Gastroesophageal sphincter (tissue), 4 donors: ENCODE results near the gene CDV3. TPM values are rescaled to one million over a fixed set of nuclear protein-coding genes. Genes with fewer than 3 reads are reported as not detected.
A peak's percentile ranks its signal among the peaks of the same experiment; 100 is the strongest.

Source experiments
- ATAC-seq: fragments of 150-250 bp; one replicate; pipeline ENCODE4 v1.9.1; 2016; ENCODE audit warnings: mild to moderate bottlenecking, moderate library complexity
- H3K27ac ChIP-seq, 4 donors: fragments of 200-600 bp; sonication (generic) in 3 of 4; 1 replicate in 3 of 4; 2 replicates in 1 of 4; pipeline ENCODE4 v1.5.1; 2016 to 2019
- H3K27me3 ChIP-seq: fragments of 200-600 bp; sonication (generic); one replicate; pipeline ENCODE4 v1.5.1; 2019
- H3K36me3 ChIP-seq, 2 donors: fragments of 200-600 bp; sonication (generic); one replicate each; pipeline ENCODE4 v1.5.1; 2019; ENCODE audit warnings: control low read depth in 1 of 2
- H3K4me1 ChIP-seq, 3 donors: fragments of 200-600 bp; sonication (generic); 1 replicate in 2 of 3; 2 replicates in 1 of 3; pipeline ENCODE4 v1.5.1; 2016 to 2019; ENCODE audit warnings: control low read depth in 2 of 3
- H3K4me3 ChIP-seq, 2 donors: fragments of 200-600 bp; sonication (generic); one replicate each; pipeline ENCODE4 v1.5.1; 2019; ENCODE audit warnings: mild to moderate bottlenecking in 1 of 2, moderate library complexity in 1 of 2
- H3K9me3 ChIP-seq, 3 donors: fragments of 200-600 bp; sonication (generic); one replicate each; pipeline ENCODE4 v1.5.1; 2017 to 2019; ENCODE audit warnings: control low read depth in 2 of 3
- CTCF ChIP-seq, 4 experiments: fragments of 200-600 bp in 2 of 4; fragments of 450-650 bp in 2 of 4; sonication (generic) in 1 of 4; IDR thresholded peaks; one replicate each; pipeline ENCODE4 v1.5.1; 2017 to 2019; ENCODE audit warnings: antibody characterized with exemption in 4 of 4, mild to moderate bottlenecking in 2 of 4, moderate library complexity in 2 of 4
- EP300 ChIP-seq: sonication (generic); formaldehyde crosslinking; IDR thresholded peaks from one replicate; pipeline ENCODE4 v1.6.1; 2017; ENCODE audit warnings: antibody characterized with exemption, mild to moderate bottlenecking
- POLR2A ChIP-seq, 2 donors: fragments of 450-650 bp; IDR thresholded peaks; one replicate each; pipeline ENCODE4 v1.6.1; 2017; ENCODE audit warnings: antibody characterized with exemption in 2 of 2, mild to moderate bottlenecking in 2 of 2, moderate library complexity in 1 of 2
- POLR2AphosphoS5 ChIP-seq: sonication (generic); formaldehyde crosslinking; IDR thresholded peaks from one replicate; pipeline ENCODE4 v1.6.1; 2017; ENCODE audit warnings: antibody characterized with exemption
- WGBS, 2 donors: methylation state at CpG; one replicate each; pipeline ENCODE4 v1.1.5; 2018; ENCODE audit warnings: low coverage in 1 of 2; 5-methylcytosine and 5-hydroxymethylcytosine counted together
- total RNA-seq, 4 donors: library from RNA; depleted of rRNA; stranded (reverse); fragments of >200 nt; gene quantifications; one replicate each; pipeline ENCODE4 v1.1.0, GENCODE V29; 2016

CDV3 gene
- total RNA-seq, 4 donors from 2014 or later: 152 to 293 (median 221) TPM

- no peak for ATAC-seq
- no peak overlapping the region for H3K27ac ChIP-seq
- WGBS, 2 donors: 0 to 18% methylated on average over 1 of the region's 1 CpG
- no peaks in the 10 kb centered on the region for H3K27me3 ChIP-seq
- no peaks in the 10 kb centered on the region for H3K9me3 ChIP-seq
- peaks cover 0 to 57% of the 10 kb centered on the region in 2 donors for H3K36me3 ChIP-seq
- no peak overlapping the region for H3K4me3 ChIP-seq
- TF ChIP-seq POLR2A (IDR thresholded peaks at IDR 0.05): no peak
- TF ChIP-seq CTCF (IDR thresholded peaks at IDR 0.05): peak in 3 of 4 experiments; percentile 47 to 58 (median 52)
- no peak for TF ChIP-seq POLR2AphosphoS5
- TF ChIP-seq EP300: no peak
- H3K4me1 ChIP-seq: peaks cover 0 to 83% (median 40%) of the 10 kb centered on the region in 3 donors
These were observed 5.2 kb downstream of the CDV3 start for GRCh38 chr3:133578548-133579191.

GRCh38 chr3:133583396-133583795 is 9.9 kb downstream of the CDV3 start:
- no peak overlapping the region for H3K27ac ChIP-seq
- H3K27me3 ChIP-seq: no peaks in the 10 kb centered on the region
- H3K9me3 ChIP-seq: no peaks in the 10 kb centered on the region
- peaks cover 0 to 51% (median 14%) of the 10 kb centered on the region in 3 donors for H3K4me1 ChIP-seq
- no peak for TF ChIP-seq POLR2A (IDR thresholded peaks at IDR 0.05)
- no peak for TF ChIP-seq CTCF (IDR thresholded peaks at IDR 0.05)
- TF ChIP-seq POLR2AphosphoS5: no peak
- TF ChIP-seq EP300: no peak
- WGBS, 2 donors: 84 to 87% methylated on average over 3 to 6 of the region's 6 CpGs
- no peak for ATAC-seq
- no peak overlapping the region for H3K4me3 ChIP-seq
- H3K36me3 ChIP-seq: peaks cover 3 to 88% of the 10 kb centered on the region in 2 donors

GRCh38 chr3:133588035-133588434 is 14.5 kb downstream of the CDV3 start:
- Histone ChIP-seq H3K4me3 (no peak overlapping the region), H3K4me1 (peaks cover 0 to 16% (median 0%) of the 10 kb centered on the region in 3 donors), H3K36me3 (peaks cover 3 to 75% of the 10 kb centered on the region in 2 donors), H3K27ac (no peak overlapping the region), H3K9me3 (no peaks in the 10 kb centered on the region), H3K27me3 (no peaks in the 10 kb centered on the region)
- TF ChIP-seq POLR2AphosphoS5 (no peak), POLR2A (IDR thresholded peaks at IDR 0.05) (no peak)
- WGBS, 2 donors: 88 to 91% methylated on average over 4 of the region's 4 CpGs
- no peak for ATAC-seq

GRCh38 chr3:133588784-133589465 is 15.4 kb downstream of the CDV3 start:
- no peaks in the 10 kb centered on the region for H3K9me3 ChIP-seq
- no peak overlapping the region for H3K27ac ChIP-seq
- TF ChIP-seq POLR2A (IDR thresholded peaks at IDR 0.05) (no peak), EP300 (no peak), CTCF (IDR thresholded peaks at IDR 0.05) (no peak), POLR2AphosphoS5 (no peak)
- no peak for ATAC-seq
- 74 to 92% methylated on average over 2 of the region's 2 CpGs for WGBS, 2 donors
- peaks cover 3 to 66% of the 10 kb centered on the region in 2 donors for H3K36me3 ChIP-seq
- no peak overlapping the region for H3K4me3 ChIP-seq
- peaks cover 0 to 7% (median 0%) of the 10 kb centered on the region in 3 donors for H3K4me1 ChIP-seq
- no peaks in the 10 kb centered on the region for H3K27me3 ChIP-seq

- WGBS, 2 donors: 58 to 66% methylated on average over 5 to 8 of the region's 8 CpGs
- Histone ChIP-seq H3K4me3 (no peak overlapping the region), H3K36me3 (peaks cover 3 to 60% of the 10 kb centered on the region in 2 donors), H3K4me1 (peaks cover 0 to 7% (median 0%) of the 10 kb centered on the region in 3 donors), H3K27ac (no peak overlapping the region), H3K9me3 (no peaks in the 10 kb centered on the region), H3K27me3 (no peaks in the 10 kb centered on the region)
- ATAC-seq: no peak
- TF ChIP-seq CTCF (IDR thresholded peaks at IDR 0.05): no peak
- no peak for TF ChIP-seq POLR2AphosphoS5
- no peak for TF ChIP-seq POLR2A (IDR thresholded peaks at IDR 0.05)
- no peak for TF ChIP-seq EP300
These were observed 16.0 kb downstream of the CDV3 start for GRCh38 chr3:133589503-133589902.
